ENCODE data around the gene GLB1L2.

The GLB1L2 gene

DNA sequence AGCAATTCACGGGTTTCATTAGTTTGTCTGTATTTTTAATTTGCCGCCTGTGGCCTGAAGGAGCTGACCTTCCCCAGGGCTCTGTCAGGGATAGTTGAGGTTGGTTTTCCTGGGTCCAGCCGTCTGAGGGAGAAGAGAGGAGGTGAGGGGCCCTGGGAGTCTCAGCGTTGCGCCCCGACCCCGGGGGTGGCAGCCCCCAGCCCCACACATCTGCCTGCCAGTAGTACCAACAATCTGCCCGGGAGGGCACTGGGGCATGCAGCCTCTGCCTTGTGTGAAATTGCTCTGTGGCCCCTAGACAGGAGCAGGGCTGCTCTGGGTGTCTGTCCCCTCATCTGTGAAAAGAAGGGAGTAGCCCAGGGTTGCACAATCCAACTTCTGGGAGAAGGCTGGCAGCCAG is 73.6 kb downstream of the GLB1L2 start:
- CTCF ChIA-PET = no interaction called here
- POLR2A ChIA-PET = no interaction called here
- TF ChIP-seq, protein P1, sequence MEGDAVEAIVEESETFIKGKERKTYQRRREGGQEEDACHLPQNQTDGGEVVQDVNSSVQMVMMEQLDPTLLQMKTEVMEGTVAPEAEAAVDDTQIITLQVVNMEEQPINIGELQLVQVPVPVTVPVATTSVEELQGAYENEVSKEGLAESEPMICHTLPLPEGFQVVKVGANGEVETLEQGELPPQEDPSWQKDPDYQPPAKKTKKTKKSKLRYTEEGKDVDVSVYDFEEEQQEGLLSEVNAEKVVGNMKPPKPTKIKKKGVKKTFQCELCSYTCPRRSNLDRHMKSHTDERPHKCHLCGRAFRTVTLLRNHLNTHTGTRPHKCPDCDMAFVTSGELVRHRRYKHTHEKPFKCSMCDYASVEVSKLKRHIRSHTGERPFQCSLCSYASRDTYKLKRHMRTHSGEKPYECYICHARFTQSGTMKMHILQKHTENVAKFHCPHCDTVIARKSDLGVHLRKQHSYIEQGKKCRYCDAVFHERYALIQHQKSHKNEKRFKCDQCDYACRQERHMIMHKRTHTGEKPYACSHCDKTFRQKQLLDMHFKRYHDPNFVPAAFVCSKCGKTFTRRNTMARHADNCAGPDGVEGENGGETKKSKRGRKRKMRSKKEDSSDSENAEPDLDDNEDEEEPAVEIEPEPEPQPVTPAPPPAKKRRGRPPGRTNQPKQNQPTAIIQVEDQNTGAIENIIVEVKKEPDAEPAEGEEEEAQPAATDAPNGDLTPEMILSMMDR (IDR thresholded peaks at IDR 0.05; ENCODE audit: insufficient read depth, low read length, missing control alignments) = no peak

DNA sequence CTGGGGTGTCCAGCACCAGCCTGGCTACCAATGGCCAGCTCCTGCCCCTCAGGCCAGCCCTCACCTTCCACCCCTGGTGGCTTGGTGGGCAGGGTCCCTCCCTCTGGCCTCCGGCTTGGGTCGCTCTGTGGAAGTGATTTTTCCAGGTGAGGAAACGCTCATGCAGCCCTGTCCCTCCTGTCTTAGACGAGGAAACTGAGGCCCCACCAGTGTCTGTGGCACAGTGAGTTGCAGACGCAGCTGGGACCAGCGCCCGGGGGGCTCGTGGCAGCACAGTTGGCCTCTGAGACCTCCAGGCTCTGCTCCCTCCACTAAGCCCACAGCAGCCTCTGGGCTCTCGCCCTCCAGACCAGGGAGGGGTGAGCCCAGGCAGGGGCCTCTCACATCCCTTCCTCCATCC is 74.1 kb downstream of the GLB1L2 start:
- DNase-seq (ENCODE audit: low read depth, low spot score) = no peak
- TF ChIP-seq, protein P1 (IDR thresholded peaks at IDR 0.05; ENCODE audit: insufficient read depth, low read length, missing control alignments) = no peak
- CTCF ChIA-PET = no interaction called here
- no peak overlapping the region for H3K4me3 ChIP-seq (ENCODE audit: low read depth, low read length)
- POLR2A ChIA-PET = no interaction called here

More for the DNA sequence above, 73.6 kb downstream of the GLB1L2 start:
- H3K4me3 ChIP-seq (ENCODE audit: low read depth, low read length) = no peak overlapping the region
- DNase-seq (ENCODE audit: low read depth, low spot score) = no peak

DNA sequence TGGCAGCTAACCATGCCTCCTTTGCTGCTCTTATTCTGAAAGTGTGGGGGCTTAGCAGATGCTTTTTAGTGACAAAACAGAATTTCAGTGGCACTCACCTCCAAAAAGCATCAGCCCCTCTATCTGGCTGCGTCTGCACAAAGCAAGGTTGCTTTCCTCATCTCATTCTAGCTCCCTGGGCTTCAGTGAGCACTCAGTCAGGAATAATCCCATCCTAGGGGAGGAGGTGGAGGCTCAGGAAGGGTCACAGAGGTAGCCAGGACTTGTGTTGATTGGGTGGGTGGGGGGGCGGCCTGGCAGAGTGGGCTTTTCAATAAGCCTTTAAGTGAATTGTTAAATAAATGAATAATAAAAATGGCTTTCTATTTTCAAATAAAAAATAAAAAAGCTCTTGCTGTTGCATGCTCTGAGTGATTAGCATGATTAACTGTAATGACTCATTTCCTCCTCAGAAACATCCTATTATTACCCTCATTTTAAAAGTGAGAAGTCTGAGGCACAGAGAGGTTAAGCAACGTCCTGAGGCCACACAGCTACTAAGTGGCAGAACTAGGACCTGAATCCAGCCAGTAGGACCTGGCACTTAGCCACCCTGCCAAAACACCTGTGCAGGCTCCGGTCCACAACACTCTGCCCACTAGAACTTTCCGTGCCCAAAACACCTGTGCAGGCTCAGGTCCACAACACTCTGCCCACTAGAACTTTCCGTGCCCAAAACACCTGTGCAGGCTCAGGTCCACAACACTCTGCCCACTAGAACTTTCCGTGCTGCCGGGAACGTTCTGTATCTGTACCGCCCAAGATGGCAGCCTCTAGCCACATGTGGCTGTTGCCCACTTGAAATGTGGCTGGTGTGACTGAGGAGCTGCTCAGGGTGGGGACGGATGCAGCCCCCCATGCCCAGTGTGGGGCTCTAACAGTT is 74.7 kb downstream of the GLB1L2 start:
- no peak overlapping the region for H3K4me3 ChIP-seq (ENCODE audit: low read depth, low read length)
- ChIA-PET POLR2A (no interaction called here), CTCF (no interaction called here)
- no peak for DNase-seq (ENCODE audit: low read depth, low spot score)
- TF ChIP-seq, protein P1 (IDR thresholded peaks at IDR 0.05; ENCODE audit: insufficient read depth, low read length, missing control alignments) = no peak

DNA sequence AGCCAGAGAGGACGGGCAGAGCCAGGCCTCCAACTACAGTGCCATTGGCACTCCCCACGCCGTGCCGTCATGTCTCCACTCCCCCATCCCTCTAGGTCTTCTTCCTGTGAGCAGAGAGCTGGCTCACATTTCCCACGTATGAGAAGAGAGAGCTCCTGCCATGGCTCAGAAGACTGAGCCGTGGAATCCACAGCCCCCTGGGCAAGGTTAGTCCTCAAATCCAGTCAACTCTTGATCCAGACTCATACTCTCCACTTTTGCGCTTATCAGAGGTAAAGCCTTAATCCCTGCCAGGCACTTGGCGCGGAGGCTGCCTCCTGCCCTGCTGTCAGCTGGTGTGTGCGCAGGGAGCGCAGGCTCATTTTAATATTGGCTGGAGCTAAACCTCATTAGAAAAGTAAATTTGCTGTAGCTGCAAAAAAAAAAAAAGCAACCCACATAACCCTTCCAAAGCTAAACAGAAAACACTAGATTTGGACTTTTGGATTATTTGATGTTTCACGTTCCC is 75.6 kb downstream of the GLB1L2 start:
- ChIA-PET CTCF (no interaction called here), POLR2A (no interaction called here)
- DNase-seq (ENCODE audit: low read depth, low spot score) = no peak
- TF ChIP-seq, protein P1 (IDR thresholded peaks at IDR 0.05; ENCODE audit: insufficient read depth, low read length, missing control alignments) = no peak
- no peak overlapping the region for H3K4me3 ChIP-seq (ENCODE audit: low read depth, low read length)

DNA sequence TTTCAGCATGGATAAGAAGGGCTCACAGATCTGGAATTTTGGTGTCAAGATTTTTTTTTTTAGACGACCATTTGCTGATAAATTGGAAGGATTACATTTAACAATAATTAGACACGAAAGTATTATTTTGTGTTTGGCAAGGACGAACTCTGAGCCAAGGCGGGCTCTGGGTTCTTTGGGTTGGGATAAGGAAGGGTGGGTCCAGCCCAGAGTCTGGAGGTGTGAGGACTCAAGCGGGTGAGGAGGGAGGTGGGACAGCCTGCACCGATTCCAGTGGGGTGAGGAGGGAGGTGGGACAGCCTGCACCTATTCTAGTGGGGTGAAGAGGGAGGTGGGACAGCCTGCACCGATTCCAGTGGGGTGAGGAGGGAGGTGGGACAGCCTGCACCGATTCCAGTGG is 76.1 kb downstream of the GLB1L2 start:
- CTCF ChIA-PET = no interaction called here
- TF ChIP-seq, protein P1 (IDR thresholded peaks at IDR 0.05; ENCODE audit: insufficient read depth, low read length, missing control alignments) = no peak
- POLR2A ChIA-PET = no interaction called here

DNA sequence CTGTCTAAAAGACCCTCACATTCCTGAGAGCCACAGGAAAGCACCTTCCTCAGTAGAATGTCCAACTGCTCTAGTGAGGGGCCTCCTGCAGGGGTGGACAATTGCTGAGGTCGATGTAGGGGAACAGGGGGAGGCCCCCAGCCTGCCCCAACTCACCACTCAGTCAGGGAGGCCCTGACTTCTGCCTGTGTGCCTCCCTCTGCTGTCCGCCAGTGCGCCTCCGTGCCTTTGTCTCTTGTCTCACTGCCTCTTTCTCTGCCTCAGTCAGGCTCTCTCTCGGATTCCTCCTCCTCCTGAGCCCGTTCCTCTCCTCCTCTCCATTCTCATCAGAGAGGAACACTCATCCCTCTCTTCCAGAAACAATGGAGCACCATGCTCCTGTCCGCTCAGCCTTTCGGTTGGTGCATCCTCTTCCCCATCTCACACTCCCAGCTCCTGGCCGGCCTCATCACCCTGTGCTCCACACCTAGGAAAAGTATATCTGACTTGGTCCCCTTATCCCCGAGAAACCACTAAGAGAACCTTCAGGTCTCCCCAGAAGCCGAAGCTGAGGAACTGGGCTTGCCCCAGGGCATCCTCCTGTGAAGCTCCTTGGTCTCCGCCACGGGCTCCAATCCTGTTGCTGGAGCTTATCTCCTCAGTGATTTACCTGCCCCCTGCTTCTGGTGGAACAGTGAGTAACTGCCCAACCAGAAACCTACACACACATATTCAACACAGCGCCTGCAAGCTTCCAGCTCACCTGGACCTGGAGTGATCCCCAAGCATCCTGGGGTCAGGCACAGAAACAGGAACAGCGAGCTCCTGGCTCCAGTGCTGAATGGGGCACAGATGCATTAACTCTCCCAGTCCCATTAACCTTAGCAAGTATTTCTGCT is 78.0 kb downstream of the GLB1L2 start:
- POLR2A ChIA-PET = no interaction called here
- CTCF ChIA-PET = no interaction called here
- H3K4me3 ChIP-seq (ENCODE audit: low read depth, low read length) = no peak overlapping the region
- TF ChIP-seq, protein P1 (IDR thresholded peaks at IDR 0.05; ENCODE audit: insufficient read depth, low read length, missing control alignments) = no peak
- DNase-seq (ENCODE audit: low read depth, low spot score) = no peak

More for the DNA sequence above, 76.1 kb downstream of the GLB1L2 start:
- no peak for DNase-seq (ENCODE audit: low read depth, low spot score)
- H3K4me3 ChIP-seq (ENCODE audit: low read depth, low read length) = no peak overlapping the region
